PFSK-1 (cell line): ENCODE results near the gene CEP170B.

Experiments used
- POLR2AphosphoS5 ChIP-seq: IDR thresholded peaks from 2 replicates; pipeline ENCODE4 v1.6.1; 2012; ENCODE audit warnings: low read depth, mild to moderate bottlenecking, control low read depth, low read length, moderate library complexity
- TAF1 ChIP-seq: IDR thresholded peaks from 2 replicates; pipeline ENCODE4 v1.6.1; 2012; ENCODE audit warnings: low read length, control low read depth, borderline replicate concordance; ENCODE audit not compliant: insufficient read depth
- TF ChIP-seq, protein P1 (sequence below), 2 experiments: IDR thresholded peaks; 2 replicates each; pipeline versions ENCODE4 v1.6.1 to v1.8.0; 2011 to 2012; ENCODE audit warnings: low read depth in 2 of 2, low read length in 2 of 2, control low read depth in 1 of 2, inconsistent platforms in 1 of 2, mild to moderate bottlenecking in 1 of 2, moderate library complexity in 1 of 2; ENCODE audit not compliant: insufficient read depth in 1 of 2

- no peak for TF ChIP-seq TAF1
- TF ChIP-seq, protein P1, sequence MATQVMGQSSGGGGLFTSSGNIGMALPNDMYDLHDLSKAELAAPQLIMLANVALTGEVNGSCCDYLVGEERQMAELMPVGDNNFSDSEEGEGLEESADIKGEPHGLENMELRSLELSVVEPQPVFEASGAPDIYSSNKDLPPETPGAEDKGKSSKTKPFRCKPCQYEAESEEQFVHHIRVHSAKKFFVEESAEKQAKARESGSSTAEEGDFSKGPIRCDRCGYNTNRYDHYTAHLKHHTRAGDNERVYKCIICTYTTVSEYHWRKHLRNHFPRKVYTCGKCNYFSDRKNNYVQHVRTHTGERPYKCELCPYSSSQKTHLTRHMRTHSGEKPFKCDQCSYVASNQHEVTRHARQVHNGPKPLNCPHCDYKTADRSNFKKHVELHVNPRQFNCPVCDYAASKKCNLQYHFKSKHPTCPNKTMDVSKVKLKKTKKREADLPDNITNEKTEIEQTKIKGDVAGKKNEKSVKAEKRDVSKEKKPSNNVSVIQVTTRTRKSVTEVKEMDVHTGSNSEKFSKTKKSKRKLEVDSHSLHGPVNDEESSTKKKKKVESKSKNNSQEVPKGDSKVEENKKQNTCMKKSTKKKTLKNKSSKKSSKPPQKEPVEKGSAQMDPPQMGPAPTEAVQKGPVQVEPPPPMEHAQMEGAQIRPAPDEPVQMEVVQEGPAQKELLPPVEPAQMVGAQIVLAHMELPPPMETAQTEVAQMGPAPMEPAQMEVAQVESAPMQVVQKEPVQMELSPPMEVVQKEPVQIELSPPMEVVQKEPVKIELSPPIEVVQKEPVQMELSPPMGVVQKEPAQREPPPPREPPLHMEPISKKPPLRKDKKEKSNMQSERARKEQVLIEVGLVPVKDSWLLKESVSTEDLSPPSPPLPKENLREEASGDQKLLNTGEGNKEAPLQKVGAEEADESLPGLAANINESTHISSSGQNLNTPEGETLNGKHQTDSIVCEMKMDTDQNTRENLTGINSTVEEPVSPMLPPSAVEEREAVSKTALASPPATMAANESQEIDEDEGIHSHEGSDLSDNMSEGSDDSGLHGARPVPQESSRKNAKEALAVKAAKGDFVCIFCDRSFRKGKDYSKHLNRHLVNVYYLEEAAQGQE (IDR thresholded peaks at IDR 0.05; ENCODE audit: insufficient read depth in 1 of 2, low read depth in 2 of 2, low read length in 2 of 2), result no peak
- TF ChIP-seq POLR2AphosphoS5, result no peak
Observed at GRCh38 chr14:104889375-104889757, 24.3 kb downstream of the CEP170B start.
